ENCODE results near the gene RAPGEF3.

DNA sequence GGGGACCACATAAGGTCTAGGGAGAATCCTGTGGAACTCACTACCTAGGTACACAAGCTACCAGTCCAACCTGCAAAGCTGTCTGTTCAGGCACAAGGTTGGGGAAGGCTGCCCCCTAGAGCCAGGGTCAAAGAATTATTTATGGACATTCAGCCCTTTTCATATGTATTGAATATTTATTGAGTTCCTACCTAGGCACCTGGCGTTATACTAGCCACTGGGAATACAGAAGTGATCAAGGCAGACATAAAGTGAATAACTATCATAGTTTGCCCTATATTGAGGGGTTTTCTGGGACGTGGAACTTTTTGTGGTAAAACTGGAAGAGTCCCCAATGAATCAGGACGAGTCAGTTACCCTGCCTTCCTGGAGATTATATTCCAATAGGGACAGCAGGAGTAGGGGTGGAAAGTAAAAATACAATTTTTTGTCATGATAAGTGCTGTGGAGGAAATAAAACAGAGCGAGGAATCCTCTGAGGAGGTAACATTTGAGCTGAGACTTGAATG lies 8.6 kb upstream of the RAPGEF3 start:
- TF ChIP-seq ZSCAN29 (CRISPR knock-in tag; conservative IDR thresholded peaks at IDR 0.05) (no peak), SAFB2 (CRISPR knock-in tag; IDR thresholded peaks at IDR 0.05; ENCODE audit: borderline replicate concordance, low read depth) (no peak), POLR2AphosphoS5 (IDR thresholded peaks at IDR 0.05; ENCODE audit: low read depth, low read length) (no peak), MED1 (CRISPR knock-in tag; IDR thresholded peaks at IDR 0.05) (no peak), BCL6 (CRISPR knock-in tag; IDR thresholded peaks at IDR 0.05) (no peak), SKI (IDR thresholded peaks at IDR 0.05; ENCODE audit: partially characterized antibody) (no peak), CBX5 (CRISPR knock-in tag; IDR thresholded peaks at IDR 0.05; ENCODE audit: borderline replicate concordance) (no peak), HDAC1 (CRISPR knock-in tag; IDR thresholded peaks at IDR 0.05) (no peak), HNRNPK (IDR thresholded peaks at IDR 0.05; ENCODE audit: low read depth, low read length, poor library complexity, severe bottlenecking) (no peak)
- TF ChIP-seq, protein P1, sequence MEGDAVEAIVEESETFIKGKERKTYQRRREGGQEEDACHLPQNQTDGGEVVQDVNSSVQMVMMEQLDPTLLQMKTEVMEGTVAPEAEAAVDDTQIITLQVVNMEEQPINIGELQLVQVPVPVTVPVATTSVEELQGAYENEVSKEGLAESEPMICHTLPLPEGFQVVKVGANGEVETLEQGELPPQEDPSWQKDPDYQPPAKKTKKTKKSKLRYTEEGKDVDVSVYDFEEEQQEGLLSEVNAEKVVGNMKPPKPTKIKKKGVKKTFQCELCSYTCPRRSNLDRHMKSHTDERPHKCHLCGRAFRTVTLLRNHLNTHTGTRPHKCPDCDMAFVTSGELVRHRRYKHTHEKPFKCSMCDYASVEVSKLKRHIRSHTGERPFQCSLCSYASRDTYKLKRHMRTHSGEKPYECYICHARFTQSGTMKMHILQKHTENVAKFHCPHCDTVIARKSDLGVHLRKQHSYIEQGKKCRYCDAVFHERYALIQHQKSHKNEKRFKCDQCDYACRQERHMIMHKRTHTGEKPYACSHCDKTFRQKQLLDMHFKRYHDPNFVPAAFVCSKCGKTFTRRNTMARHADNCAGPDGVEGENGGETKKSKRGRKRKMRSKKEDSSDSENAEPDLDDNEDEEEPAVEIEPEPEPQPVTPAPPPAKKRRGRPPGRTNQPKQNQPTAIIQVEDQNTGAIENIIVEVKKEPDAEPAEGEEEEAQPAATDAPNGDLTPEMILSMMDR (CRISPR knock-in tag; IDR thresholded peaks at IDR 0.05): peak; percentile 68
